Suprapubic skin (tissue), 4 donors: ENCODE data around the gene ABHD2.

Experiments used
- CTCF ChIP-seq, 2 donors: fragments of 200-600 bp in 1 of 2; fragments of 450-650 bp in 1 of 2; sonication (generic) in 1 of 2; IDR thresholded peaks; one replicate each; pipeline ENCODE4 v1.5.1; 2016 to 2019; ENCODE audit warnings: antibody characterized with exemption in 2 of 2, mild to moderate bottlenecking in 1 of 2, moderate library complexity in 1 of 2
- EP300 ChIP-seq: sonication (generic); formaldehyde crosslinking; IDR thresholded peaks from one replicate; pipeline ENCODE4 v1.6.1; 2017; ENCODE audit warnings: antibody characterized with exemption
- POLR2A ChIP-seq, 2 donors: fragments of 450-650 bp; IDR thresholded peaks; one replicate each; pipeline ENCODE4 v1.6.1; 2017; ENCODE audit warnings: antibody characterized with exemption in 2 of 2, mild to moderate bottlenecking in 2 of 2, moderate library complexity in 2 of 2
- POLR2AphosphoS5 ChIP-seq, 3 donors: sonication (generic); formaldehyde crosslinking; IDR thresholded peaks; one replicate each; pipeline ENCODE4 v1.6.1; 2017; ENCODE audit warnings: antibody characterized with exemption in 3 of 3

GRCh38 chr15:89074402-89075012 is 13.7 kb upstream of the ABHD2 start:
- no peak for TF ChIP-seq CTCF (IDR thresholded peaks at IDR 0.05)
- TF ChIP-seq POLR2A (IDR thresholded peaks at IDR 0.05), result no peak
- no peak for TF ChIP-seq POLR2AphosphoS5 (IDR thresholded peaks at IDR 0.05)
- TF ChIP-seq EP300, result no peak
